ENCODE data around the gene CNPY3.
"Not testable (repeated sequence)": the region's sequence is repeated elsewhere in the genome, so short reads cannot be mapped to it uniquely, and the experiment has no call there.

DNA sequence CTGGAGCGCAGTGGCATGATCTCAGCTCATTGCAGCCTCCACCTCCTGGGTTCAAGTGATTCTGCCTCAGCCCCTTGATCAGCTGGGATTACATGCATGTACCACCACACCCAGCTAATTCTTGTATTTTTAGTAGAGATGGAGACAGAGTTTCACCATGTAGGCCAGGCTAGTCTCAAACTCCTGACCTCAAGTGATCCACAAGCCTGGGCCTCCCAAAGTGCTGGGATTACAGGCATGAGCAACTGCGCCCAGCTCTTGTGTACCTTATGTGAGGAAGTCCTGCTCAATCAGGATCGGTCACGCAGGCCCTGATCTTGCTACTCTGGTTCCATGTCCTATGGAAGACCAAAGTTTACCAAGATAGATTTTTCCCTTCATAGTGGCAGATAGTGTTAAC lies 41.1 kb upstream of the CNPY3 start:
- TF ChIP-seq POLR2AphosphoS5 (IDR thresholded peaks at IDR 0.05; ENCODE audit: low read depth, low read length); NRF1 (IDR thresholded peaks at IDR 0.05; ENCODE audit: low read depth, low read length); CTCF (IDR thresholded peaks at IDR 0.05); IRF3 (IDR thresholded peaks at IDR 0.05; ENCODE audit: low read depth, low read length); EP300 (IDR thresholded peaks at IDR 0.05; ENCODE audit: borderline replicate concordance in 1 of 2, low read depth in 1 of 2, low read length in 1 of 2); REST (IDR thresholded peaks at IDR 0.05; ENCODE audit: low read depth, low read length); TEAD4 (IDR thresholded peaks at IDR 0.05; ENCODE audit: borderline replicate concordance, insufficient read depth); RCOR1 (IDR thresholded peaks at IDR 0.05; ENCODE audit: low read length): not testable (repeated sequence)
